RKO (cell line): Measurements from ENCODE around the gene TMEM163.

Experiments
- DNase-seq: peaks from one replicate; pipeline ENCODE4 v3.0.0-alpha.2; 2016; ENCODE audit warnings: low spot score

TMEM163 gene

DNA sequence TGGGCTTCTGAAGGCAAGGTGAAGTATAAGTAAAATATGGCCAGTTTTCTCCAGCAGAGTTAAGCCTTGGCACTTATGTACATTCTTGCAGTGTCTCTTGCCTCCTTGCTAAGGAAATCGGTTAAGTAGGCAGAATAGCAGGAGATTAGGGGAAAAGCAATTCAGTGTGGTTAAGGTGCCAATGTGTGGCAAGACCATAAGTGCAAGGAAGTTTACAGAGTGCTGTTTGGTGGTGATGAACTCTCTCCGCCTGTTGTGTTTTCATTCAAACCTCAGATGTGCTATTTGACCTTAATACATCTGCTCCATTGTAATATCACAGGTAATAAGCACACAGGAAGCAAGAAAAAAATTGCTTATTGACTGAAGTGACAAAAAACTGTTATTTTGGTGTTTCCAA lies 308.8 kb downstream of the TMEM163 start:
- no peak for DNase-seq

DNA sequence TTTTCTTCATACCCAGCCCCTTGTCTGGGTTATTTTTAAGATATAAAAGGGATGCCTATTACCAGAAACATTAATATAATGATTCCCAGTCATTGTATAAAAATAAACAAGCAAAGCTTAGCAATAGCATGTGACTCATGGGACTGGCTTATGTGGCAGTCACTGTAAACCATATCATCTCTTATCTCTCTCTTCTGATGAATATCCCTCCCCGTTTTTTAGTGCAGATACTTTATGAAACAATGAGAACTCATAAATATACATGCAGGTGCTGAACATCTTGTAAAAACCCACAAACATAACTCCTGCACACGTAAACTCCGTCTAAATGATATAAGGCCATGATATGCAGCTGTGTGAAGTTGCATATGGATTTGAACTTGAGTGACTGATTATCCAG lies 310.0 kb downstream of the TMEM163 start:
- DNase-seq = no peak

DNA sequence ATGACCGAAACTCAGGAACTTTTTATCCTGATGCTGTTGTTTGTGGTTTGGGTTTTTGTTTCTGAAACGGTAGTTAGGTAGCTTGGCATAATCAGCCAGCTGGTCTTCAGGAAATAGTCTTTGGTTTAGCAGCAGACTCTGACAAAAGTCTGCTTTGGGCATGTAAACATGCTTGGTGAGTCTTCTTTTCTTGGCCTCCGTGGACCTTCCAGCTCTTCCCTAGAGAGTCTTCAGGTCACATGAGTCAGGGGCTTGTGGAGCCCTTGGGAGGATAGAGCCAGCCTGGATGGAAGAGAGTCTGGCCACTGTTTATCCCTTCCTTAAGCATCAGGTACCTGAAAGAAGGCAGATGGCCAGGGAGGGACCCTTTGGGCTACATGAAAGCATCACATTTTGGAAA lies 310.4 kb downstream of the TMEM163 start:
- no peak for DNase-seq

DNA sequence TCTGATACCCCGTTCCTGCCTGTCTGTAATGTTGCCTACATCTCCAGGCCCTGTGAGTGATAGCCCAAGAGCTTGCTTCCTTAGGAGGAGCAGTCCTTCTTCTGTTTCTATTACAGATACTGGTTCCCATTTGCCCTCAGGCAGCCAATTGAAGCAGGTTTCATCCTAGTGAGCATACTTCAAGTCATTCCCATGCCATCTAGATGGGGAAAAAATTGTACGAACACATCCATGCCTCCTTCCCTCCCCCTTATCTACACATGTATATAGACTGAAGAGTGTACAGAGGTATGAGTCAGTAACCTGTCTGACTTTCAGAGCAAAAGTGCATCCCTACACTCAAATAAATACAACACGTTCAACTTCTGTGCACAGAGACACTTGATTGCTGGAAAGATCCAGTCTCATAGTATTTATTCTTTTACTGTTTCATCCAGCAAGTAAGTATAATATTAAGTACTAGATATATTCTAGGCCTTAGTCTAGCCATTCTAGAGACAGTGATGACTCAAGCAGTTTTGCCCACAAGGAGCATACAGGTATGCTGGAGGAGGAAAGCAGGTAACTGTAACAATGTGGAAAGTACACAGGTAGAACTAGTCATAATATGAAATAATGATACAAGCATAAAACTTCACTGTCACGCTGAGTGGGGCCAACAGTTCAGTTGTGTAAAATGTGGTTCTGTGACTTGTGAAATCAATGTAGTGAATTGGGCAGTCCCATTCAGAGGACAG lies 311.5 kb downstream of the TMEM163 start:
- DNase-seq = no peak

DNA sequence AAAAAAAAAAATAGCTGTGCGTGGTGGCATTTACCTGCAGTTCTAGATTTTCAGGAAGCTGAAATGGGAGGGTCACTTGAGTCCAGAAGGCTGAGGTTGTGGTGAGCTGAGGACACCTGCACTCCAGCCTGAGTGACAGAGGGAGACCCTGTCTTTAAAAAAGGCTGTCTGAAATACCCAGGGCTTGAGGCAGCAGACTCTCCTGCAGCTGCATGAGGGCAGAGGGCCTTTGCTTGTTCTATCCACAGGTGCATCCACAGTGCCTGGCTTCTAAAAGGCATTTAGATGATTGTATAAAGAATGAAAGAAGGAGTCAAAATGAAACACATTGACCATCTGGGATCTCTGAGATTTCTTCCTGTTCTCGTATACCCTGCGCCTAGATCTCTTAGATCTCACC lies 312.1 kb downstream of the TMEM163 start:
- DNase-seq = no peak

DNA sequence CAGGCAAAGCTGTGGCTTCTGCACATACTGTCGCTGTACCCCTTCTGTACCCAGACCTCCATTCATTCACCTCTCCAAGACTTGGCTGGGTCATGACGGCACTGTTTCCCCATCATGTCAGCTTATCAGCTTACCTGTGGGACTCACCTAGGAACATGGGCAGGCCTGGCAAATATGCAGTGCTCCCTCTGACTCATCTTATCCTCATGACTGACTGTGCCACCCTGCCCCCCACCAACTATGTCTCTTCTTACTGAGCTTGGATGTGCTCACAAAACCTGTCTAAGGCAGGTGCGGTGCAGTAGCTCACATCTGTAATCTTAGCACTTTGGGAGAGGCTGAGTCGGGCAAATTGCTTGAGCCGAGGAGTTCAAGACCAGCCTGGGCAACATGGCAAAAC lies 312.5 kb downstream of the TMEM163 start:
- no peak for DNase-seq
